HL-60/S4 (cell line): ENCODE measurements around the gene CA5B.
"Not testable (repeated sequence)": the region's sequence is repeated elsewhere in the genome, so short reads cannot be mapped to it uniquely, and the experiment has no call there.

Source experiments
- in situ Hi-C: fragments of 300-500 bp; cut with MboI; formaldehyde crosslinking; loops from 2 replicates; pipeline ENCODE4 v1.14.3; 2022; ENCODE audit warnings: low sequenced_read_pairs

The CA5B gene

DNA sequence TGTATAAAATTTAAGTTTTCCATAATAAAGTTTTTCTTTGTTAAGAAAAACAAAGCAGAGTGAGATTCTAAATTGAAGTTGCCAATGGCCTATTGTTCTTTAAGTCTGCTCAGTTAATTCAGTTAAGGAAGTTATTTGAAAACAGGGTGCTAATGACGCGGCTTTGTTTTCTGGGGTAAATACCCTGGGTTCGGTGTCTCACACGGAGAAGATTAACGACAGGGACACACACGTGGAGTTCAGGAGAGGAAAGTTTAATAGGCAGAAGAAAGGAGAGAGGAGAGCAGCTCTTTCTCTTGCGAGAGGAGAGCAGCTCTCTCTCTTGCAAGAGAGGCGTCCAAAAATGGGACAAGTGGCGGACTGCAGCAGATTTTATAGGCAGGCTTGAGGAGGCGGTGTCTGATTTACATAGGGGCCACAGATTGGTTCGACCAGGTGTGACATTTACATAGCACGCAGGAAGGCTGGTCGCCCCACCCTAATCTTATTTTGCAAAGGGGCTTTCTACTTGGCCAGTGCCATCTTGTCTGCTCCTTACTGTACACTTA, 9.6 kb downstream of the CA5B start:
- in situ Hi-C loops, result no loop called here

DNA sequence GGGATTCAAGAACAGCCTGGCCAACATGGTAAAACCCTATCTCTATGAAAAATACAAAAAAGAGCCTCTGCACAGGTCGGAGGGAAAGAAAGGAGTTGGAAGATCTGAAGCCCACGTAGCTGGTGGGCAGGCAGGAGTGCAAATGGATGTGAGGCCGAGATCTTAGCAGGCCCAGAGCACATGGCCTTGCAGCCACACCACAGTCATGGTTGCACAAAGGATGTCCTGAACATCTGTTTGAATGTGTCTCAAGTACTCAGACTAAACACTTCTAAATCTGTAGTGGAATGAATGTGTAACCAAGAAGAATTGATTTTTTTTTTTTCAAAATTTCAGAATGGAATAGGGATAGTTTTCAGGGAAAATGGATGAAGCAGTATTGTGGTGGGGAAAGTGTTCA, 10.8 kb downstream of the CA5B start:
- in situ Hi-C loops, result no loop called here

DNA sequence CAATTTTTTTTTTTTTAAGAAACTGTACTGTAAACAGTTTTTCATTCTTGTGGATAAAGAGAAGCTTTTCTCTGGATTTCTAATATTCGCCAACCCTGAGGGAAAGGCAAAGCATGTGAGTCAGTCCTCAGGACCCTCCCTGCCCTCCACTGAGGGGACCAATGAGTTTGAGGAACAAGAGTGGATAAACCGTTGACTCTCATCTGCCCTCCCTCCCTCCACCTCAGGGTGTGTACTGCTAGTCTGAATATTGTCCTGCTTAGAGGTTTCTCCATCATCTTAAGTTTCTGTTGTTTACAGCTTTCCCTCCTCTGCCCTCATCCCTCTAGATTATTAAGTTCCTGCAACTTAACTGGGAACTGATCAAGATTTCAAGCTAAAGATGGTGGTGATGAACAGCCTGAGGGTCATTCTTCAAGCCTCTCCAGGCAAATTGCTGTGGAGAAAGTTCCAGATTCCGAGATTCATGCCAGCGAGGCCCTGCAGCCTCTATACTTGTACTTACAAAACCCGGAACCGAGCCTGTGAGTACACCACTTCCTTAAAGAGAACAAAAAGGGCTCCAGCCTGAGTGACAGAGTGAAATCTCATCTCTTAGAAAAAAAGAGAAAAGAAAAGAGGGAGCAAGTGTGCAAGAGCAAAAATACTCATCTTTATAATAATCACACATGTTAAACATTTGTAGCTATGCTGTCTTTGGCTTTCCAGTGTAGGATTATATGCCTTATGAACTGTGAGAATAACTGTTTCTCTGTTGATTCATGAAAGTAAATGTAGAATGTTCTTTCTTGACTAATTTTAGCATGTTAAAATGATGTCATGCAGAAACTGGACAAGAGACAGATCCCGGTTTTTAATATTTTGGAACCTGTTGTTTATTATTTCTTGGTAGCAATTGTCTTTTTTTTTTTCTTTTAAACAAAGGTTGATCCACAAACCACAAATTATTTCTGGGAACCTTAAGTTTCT, 11.9 kb downstream of the CA5B start:
- in situ Hi-C loops, result no loop called here

DNA sequence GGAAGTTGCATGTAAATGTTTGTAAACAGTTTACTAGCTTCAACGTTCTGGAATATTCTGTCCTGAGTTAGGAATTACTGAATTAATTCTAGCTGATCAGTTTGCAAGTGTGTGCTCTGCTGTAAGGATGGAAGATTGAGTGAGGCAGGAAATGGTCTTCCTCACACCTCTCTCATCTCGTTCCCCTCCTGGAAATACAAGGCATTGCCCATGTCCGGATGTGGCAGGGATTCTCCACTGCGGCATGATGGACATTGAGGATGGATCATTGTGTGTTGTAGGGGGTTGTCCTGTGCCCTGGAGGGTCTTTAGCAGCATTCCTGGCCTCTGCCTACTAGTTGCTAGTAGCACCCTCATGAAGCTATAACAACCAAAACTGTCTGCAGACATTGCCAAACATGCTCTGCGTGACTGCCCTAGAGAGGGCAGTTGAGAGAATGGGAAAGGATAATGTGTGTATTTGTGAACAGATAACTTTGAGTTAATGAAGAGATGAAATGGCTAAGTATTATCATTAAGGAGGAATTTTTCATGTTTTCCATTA, 12.6 kb downstream of the CA5B start:
- in situ Hi-C loops, result no loop called here

DNA sequence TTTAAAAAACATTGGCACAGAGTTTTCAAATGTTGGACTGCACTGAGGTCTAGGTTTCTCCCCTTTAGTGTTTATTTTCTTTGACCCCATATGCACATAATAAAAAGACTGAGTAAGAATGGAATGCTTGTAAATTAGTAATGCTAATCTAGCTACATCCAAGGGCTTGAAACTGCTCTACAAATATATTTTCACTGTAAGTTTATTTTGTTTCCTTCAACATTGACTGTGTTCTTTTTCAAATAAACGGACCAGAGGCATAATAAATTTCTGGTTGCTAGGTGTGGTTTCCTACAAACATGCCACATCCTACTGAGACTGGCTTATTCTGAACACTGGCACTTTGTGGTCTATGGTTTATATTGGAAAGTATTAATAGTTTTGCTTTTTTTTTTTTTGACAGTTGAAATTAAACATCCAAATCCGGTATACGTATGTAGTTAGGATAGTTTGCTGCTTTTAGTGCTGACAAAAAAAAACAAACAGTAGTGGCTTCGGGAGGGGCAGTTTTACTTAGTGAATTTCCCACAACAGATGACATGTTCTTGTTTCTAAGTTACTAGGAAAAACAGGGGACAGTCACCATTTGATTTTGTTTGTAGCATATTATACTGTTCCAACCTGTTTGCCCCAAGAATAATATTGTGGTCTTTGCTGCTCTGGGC, 13.2 kb downstream of the CA5B start:
- in situ Hi-C loops, result no loop called here

DNA sequence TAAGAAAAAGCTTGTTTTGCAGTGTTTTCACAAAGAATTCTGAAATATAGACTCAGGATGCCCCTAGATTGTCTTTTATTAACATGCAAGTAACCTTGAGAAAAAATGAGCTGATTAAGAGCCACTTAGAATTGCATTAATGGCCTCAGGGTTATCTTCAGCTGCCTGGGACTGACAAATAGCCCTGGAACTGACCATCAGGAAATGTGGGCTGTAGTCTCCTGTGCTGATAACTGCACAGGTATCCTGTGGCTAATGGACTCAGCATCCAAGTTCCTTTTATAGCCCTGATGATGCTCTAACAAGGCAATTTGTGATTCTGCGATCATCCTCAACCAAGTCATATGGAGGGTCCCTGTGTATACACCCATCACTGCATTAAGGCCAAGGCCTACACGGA, 17.0 kb downstream of the CA5B start:
- in situ Hi-C loops, result no loop called here

DNA sequence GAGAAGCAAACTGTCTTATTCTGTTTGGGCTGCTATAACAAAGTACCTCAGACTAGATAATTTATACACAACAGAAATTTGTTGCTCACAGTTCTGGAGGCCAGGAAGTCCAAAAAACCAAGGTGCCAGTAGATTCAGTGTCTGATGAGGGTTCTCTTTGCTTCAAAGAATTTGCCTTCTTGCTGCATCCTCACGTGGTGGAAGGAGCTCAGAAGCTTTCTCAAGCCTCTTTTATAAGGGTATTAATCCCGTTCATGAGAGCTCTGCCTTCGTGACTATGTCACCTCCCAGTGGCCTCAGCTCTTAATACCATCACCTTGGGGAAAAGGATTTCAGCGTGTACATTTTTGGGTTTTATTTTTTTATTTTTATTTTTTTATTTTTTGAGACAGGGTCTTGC, 20.1 kb downstream of the CA5B start:
- in situ Hi-C loops, result no loop called here

DNA sequence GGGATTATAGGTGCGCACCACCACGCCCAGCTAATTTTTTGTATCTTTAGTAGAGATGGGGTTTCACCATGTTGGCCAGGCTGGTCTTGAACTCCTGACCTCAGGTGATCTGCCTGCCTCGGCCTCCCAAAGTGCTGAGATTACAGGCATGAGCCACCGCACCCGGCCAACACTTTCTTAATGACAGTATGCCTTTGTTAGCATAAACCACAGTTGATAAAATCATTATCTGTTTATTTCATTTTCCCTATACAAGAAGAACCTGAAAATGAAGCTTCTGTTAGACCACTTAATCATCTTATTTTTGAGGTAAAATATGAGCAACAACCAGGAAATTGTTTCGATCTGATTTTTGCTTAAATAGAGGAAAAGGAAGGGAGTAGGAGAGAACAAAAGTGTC, 21.8 kb downstream of the CA5B start:
- in situ Hi-C loops, result not testable (repeated sequence)

DNA sequence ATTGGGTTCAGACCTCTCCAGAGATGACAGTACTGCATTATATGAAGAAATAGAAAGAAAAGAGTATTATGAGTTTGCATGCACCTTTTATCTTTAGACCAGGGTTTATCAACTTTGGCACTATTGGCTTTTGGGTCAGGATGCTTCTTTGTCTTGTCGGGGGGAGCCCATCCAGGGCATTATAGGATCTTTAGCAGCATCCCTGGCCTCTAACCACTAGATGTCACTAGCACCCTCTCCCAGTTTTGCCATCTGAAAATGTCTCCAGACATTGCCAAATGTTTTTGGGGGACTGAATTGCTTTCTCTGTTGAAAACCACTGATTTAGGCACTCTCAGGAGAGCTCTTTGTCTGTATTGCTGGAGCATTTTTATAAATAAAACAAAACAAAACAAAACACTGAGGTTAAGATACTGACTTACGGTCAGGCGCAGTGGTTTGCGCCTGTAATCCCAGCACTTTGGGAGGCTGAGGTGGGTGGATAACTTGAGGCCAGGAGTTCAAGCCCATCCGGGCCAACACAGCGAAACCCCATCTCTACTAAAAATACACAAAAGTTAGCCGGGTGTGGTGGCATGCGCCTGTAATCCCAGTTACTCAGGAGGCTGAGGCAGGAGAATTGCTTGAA, 23.6 kb downstream of the CA5B start:
- in situ Hi-C loops, result no loop called here

DNA sequence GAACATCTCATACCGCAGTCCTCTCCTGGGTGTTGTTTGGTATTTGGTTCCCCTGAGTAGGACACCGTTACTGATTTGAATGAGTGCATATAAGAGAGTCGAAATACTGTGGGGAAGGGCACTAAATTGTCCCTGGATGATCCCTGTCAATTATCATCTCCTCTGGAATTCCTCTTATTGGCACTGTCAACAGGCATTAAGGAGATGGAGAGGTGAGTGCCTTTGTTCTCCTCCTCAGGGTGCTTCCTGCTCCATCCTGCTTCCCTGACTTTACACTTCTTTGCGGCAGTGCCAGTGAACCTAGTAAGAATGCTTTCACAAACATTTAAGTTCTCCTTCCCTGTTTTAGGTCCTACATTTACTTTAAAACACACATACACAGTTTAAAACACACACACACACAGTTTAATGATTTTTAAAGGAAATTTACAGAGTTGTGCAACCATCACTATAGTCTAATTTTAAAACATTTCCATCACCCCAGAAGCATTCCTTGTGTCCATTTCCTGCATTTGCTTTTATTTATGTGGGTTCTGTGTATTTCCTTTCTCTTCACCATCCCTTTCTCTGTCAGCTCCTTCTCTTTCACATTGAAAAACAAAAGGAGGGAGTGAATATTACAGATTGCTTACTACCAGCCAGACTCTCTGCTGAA, 31.4 kb downstream of the CA5B start:
- in situ Hi-C loops, result no loop called here

DNA sequence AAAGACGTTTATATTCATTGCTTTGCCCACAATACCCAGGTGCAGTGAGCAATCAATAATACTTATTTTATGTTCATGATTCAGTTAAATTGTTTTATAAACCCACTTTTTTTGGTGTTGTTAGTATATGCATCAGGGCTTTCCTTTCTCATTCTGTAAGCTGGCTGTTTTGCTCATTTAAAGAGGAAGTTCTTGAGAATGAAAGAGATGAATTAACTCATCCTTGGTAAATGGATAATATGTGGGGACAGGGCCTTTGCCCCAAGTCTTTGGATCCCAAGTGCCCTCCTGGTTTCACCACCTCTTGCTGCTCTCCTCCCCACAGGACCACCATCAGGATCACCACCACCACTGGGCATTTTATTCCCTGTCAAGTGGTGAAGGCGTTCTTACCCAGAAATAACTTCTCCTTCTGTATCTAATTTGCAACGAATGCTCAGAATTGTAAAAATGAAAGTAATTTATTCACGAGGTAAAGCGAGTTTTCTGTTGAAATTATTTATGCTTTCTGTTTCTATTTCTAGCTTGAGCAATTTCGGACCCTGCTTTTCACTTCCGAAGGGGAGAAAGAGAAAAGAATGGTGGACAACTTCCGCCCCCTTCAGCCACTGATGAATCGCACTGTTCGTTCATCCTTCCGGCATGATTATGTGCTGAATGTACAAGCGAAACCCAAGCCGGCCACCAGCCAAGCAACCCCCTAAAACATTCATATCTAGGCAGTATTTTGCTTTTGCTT, 44.1 kb downstream of the CA5B start:
- in situ Hi-C loops, result no loop called here

DNA sequence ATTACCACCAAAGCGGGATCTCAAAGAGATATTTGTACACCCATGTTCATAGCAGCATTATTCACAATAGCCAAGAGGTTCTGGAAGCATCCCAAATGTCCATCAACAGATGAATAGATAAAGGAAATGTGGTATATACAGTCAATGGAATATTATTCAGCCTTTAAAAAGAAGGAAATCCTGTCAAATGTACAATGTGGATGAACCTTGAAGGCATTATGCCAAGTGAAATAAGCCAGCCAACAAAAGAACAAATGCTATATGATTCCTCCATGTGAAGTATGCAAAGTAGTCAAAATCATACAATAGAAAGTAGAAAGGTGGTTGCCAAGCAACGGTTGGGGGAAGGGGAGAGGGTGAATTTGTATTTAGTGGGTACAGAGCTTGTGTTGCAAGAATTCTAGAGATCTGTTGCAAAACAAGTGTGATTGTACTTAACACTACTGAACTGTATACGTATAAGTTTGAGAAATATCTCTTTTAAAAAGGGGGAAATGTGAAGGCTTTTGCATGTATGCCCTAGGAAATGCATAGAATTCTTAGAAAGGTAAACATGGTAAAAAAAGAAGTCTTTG, 47.2 kb downstream of the CA5B start:
- in situ Hi-C loops, result no loop called here

DNA sequence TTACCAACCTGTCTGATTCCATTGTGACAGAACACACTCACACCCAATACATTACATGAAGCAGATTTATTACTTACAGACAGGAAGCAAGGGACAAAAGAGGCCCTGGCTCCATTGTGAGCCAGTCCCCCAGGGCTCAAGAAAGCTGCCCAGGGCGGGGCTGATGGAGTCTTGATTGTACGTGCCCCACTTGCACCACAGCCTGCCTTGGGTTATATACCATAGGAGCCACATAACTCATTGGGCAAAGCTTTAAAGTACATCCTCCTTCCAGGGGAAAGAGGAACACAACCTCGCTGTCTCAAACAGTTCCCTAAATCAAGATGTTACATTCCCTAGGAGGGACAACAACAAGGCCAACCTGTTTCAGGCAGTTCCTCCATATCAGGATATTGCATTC, 48.8 kb downstream of the CA5B start:
- in situ Hi-C loops, result no loop called here

DNA sequence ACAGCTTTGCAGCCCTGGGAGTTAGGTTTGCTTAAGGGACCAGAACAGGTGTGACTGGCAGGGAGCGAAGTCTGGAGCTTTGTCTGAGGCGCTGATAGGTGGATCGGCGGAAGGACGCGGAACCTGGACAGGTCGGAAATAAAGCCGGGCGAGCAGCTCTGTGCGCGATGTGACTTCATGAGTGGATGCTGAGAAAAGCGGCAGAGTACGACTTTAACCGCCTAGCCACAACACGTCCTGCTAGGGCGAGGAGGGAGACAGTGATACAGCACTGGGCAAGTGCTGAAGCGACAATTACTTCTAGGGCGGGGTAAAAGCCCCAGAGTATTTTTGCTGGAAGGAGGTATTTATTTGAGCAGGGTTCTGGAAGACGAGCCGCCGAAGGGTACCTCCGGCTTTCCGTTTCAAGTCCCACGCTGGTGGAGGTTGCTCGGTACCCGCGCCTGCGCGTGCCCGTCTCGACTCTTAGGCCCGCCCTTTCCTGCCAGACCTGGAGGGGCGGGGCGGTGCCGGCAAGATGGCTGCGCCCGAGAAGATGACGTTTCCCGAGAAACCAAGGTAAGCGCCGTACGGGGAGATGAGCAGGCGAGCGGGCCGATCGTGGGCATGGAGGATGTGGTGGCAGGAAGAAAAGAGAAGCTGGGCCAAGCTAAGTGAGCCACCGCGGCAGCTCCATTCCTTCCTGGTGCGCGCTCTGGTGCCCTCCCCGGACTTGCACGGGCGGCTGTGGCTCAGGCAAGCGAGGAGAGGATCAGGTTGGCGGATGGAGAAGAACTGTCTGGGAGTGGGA, 52.1 kb downstream of the CA5B start, which contains the start of gene ZRSR2:
Gene ZRSR2 (plus strand): TSS at position 506 of the 790 bp plus-strand sequence. CDS start 12 bp downstream, at position 518.
- in situ Hi-C loops, result no loop called here

DNA sequence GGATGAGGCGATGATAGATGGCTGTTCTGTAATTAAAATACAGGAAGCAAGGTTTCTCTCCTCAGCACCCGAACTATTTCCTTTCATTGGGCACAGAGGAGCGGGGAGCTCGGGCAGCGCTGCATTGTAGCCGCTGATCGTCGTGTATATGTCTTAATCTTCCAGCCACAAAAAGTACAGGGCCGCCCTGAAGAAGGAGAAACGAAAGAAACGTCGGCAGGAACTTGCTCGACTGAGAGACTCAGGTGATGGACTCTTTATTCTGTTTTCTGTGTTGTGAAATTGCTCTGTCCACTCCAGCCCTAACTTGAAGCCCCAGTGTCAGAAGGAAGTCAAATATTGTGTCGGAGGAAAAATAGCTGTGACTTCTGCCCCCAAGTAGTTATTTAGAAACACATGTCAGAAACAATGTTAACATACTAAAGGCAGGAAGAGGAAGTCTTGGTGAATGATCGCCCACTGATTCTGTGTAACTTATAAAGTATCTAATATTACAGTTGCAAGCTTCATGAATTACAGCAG, 52.8 kb downstream of the CA5B start:
- in situ Hi-C loops, result no loop called here

DNA sequence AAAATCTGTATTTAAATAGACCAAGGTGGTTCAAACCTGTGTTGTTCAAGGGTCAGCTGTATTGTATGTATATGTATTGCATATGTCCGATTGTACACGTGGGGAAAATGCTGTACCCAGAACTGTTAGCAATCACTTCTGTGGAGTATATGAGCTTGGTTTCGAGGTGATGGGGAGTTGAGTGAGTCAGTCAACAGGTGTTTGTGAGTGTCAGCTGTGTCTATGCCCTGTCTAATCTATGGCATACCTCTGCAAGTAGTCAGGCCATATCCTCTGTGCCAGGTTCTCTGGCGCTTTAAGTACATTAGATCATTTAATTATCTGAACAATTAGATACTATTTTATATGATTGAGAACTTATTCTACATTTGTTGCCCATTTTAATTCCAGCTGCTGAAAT, 59.6 kb downstream of the CA5B start:
- in situ Hi-C loops, result no loop called here

DNA sequence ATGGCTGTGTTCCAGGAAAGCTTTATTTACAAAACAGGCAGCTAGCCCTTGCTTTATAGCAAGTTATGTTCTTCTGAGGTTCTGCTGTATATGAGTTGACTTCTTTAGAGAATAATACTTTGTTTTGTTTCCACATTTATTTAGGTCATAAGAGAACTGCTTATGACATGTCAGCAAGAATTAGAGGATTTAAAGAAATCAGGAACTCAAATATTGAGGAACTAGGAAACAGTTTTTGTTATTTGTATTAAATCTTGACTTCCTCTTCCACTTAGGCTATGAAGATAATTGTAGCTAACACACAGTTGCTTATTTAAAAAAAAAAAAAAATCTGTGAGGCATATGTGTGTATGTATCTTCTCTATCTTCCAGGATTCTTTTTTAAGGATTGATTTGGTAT, 66.5 kb downstream of the CA5B start:
- in situ Hi-C loops, result no loop called here

DNA sequence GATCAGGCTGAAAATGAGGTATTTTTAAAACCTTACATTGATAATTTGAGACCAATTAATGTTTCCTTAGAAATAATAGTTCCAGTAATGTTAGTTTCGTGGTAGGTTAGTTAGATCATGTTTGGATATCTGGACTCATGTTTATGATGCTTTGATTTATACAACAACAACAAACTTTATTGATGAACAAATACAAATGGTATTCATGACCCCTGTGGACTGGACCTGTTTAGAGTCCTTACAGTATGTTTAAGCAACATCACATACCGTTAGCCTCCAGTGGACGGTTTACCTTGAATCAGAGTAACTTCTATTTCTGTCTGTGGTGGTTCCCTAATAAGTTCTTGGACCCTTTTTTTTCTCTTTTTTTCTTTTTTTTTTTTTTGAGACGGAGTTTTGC, 70.2 kb downstream of the CA5B start:
- in situ Hi-C loops, result no loop called here
